Neural progenitor cell (in vitro differentiated cells): ENCODE data around the gene TLN1.

Source experiments
- CTCF ChIP-seq: fragments of 200-600 bp; sonication (generic); IDR thresholded peaks from 2 replicates; pipeline ENCODE4 v1.5.1; 2017; ENCODE audit warnings: antibody characterized with exemption, mild to moderate bottlenecking
- EZH2phosphoT487 ChIP-seq: fragments of 200-600 bp; sonication (generic); IDR thresholded peaks from 2 replicates; pipeline ENCODE4 v1.6.1; 2017; ENCODE audit warnings: antibody characterized with exemption

- TF ChIP-seq EZH2phosphoT487 = no peak
- TF ChIP-seq CTCF = no peak
Measured at GRCh38 chr9:35697486-35697885, 34.5 kb downstream of the TLN1 start.
